GM18951 (cell line): ENCODE results near the gene NAXD.
"Not testable (repeated sequence)": the region's sequence is repeated elsewhere in the genome, so short reads cannot be mapped to it uniquely, and the experiment has no call there.

Source experiments
- POLR2A ChIP-seq: IDR thresholded peaks from 4 replicates; pipeline ENCODE4 v1.6.1; 2011; ENCODE audit warnings: mild to moderate bottlenecking; ENCODE audit not compliant: insufficient read length, insufficient read depth; ENCODE audit errors: extremely low read depth
- in situ Hi-C: fragments of 300-500 bp; cut with MboI; formaldehyde crosslinking; loops from one replicate; pipeline ENCODE4 v1.12.0; 2022; ENCODE audit warnings: low sequenced_read_pairs, mixed read lengths, inconsistent platforms; ENCODE audit not compliant: unreplicated experiment

NAXD gene

GRCh38 chr13:110648848-110649421 lies 33.6 kb downstream of the NAXD start:
- in situ Hi-C loops, result no loop called here
- TF ChIP-seq POLR2A, result peak; percentile 6

DNA sequence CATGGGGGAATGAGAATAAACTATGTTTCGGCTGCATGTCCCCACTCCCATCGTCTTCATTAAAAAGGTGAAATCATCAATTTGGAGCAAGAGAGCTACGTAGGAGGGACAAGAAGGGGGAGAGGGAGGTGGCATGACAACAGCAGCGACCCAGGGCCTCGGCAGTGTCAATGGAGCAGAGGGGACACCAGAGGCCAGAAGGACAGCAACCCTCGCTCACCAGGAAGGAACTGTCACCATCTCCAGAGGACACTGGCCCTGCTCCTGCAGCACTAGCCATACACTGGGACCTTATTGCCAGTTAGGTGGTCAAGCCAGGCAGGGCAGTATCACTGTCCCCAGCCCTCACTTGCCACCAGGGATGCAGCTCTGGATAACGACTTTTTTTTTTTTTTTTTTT lies 34.2 kb downstream of the NAXD start:
- no peak for TF ChIP-seq POLR2A
- in situ Hi-C loops, result no loop called here

GRCh38 chr13:110650436-110650835 lies 35.1 kb downstream of the NAXD start:
- TF ChIP-seq POLR2A, result no peak
- in situ Hi-C loops, result no loop called here

DNA sequence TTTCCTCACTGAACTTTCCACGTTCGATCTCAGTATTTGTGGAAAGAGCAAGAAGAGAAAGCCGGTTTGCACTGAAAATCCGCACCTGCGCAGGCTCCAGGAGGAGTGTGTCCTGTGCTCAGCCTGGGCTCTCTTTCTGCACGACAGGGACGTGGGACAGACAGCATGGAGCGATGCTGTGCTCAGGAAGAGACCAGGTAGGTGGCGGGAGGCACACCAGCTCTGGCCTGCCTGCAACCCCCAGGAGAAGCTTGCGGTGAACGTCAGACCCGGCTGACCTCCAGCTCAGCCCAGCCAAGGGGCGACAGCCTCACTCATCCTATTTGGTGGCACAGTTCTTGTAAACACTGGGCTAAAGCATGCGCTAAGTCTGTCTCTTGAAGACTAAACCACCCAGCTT lies 35.9 kb downstream of the NAXD start:
- TF ChIP-seq POLR2A, result no peak
- in situ Hi-C loops, result no loop called here

GRCh38 chr13:110651726-110652230 lies 36.4 kb downstream of the NAXD start:
- TF ChIP-seq POLR2A, result no peak
- in situ Hi-C loops, result no loop called here

- TF ChIP-seq POLR2A, result no peak
- in situ Hi-C loops, result no loop called here
Observed at GRCh38 chr13:110652231-110652730, 36.9 kb downstream of the NAXD start.

- in situ Hi-C loops, result no loop called here
- no peak for TF ChIP-seq POLR2A
Observed at GRCh38 chr13:110652764-110653163, 37.4 kb downstream of the NAXD start.

DNA sequence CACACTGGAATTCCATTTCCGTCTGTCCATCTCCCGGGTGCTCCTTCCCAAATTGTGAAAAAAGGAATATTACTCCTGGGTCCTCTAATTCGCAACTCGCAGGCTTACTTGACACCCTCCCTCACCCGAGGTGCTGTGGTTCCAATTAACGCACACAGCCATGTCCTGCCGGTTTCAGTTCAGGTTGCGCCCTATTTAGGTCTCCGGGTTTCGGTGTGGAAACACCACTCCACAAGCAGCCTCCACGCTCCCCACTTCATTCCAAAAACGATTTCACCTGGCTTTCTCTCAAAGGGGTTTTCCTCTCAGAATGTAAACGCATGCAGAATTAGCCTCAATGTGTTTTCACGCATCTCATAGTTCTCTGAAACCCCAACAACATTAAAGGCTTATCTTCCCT lies 37.9 kb downstream of the NAXD start:
- TF ChIP-seq POLR2A, result no peak

DNA sequence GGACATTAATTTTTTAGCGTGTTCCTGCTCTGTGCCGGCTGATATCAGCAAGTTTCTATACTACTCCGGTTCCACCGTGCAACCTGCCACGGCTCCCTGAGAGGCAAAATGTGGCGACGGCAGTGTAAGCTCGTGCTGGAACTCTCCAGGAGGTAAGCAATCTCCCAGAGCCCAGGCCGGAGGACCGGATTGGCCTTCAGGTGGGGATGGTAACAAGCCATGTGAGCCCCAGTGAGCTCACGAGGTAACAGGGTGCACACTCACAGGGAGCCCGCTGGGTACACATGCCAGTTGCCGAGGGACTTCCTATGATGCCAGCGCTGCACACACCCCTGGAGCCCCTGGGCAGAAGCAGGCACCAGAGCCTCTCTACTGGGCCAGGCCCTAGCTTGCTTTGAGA lies 38.5 kb downstream of the NAXD start:
- in situ Hi-C loops, result no loop called here
- no peak for TF ChIP-seq POLR2A

More for the DNA sequence above, 37.9 kb downstream of the NAXD start:
- in situ Hi-C loops, result no loop called here

GRCh38 chr13:110657196-110657595 lies 41.9 kb downstream of the NAXD start:
- in situ Hi-C loops, result no loop called here
- no peak for TF ChIP-seq POLR2A

- in situ Hi-C loops, result not testable (repeated sequence)
Observed at GRCh38 chr13:110658218-110658911, 43.0 kb downstream of the NAXD start.

DNA sequence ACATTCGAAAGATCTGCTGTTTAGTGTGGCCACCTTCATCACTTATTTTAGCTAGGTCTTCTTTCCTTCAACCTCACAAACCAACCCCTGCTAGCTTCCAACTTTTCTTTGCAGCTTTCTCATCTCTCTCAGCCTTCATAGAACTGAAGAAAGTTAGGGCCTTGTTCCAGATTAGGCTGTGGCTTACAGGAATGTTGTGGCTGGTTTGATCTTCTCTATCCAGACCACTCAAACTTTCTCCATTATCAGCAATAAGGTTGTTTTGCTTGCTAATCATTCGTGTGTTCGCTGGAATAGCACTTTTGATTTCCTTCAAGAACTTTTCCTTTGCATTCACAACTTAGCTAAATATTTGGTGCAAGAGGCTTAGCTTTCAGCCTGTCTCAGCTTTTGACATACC lies 45.9 kb downstream of the NAXD start:
- TF ChIP-seq POLR2A, result no peak
- in situ Hi-C loops, result no loop called here

DNA sequence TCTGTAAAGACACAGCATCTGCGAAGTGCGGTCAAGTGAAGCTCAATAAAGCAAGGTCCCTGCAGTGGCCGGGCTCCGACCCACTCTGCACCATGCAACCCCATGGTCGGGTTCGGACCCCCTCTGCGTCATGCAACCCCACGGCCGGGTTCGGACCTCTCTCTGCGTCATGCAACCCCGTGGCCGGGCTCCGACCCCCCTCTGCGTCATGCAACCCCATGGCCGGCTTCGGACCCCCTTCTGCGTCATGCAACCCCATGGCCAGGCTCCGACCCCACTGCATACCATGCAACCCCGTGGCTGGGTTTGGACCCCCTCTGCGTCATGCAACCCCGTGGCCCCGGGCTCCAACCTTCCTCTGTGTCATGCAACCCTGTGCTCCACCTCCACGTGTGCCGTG lies 46.7 kb downstream of the NAXD start:
- in situ Hi-C loops, result no loop called here
- TF ChIP-seq POLR2A, result no peak

- no peak for TF ChIP-seq POLR2A
- in situ Hi-C loops, result no loop called here
Observed at GRCh38 chr13:110662777-110663443, 47.6 kb downstream of the NAXD start.
